Gastroesophageal sphincter (tissue), 4 donors: ENCODE measurements around the gene ERO1A. TPM values are rescaled to one million over a fixed set of nuclear protein-coding genes. Genes with fewer than 3 reads are reported as not detected.

Experiments
- ATAC-seq: fragments of 150-250 bp; one replicate; pipeline ENCODE4 v1.9.1; 2016; ENCODE audit warnings: mild to moderate bottlenecking, moderate library complexity
- H3K27ac ChIP-seq, 4 donors: fragments of 200-600 bp; sonication (generic) in 3 of 4; 1 replicate in 3 of 4; 2 replicates in 1 of 4; pipeline ENCODE4 v1.5.1; 2016 to 2019
- H3K27me3 ChIP-seq: fragments of 200-600 bp; sonication (generic); one replicate; pipeline ENCODE4 v1.5.1; 2019
- H3K36me3 ChIP-seq, 2 donors: fragments of 200-600 bp; sonication (generic); one replicate each; pipeline ENCODE4 v1.5.1; 2019; ENCODE audit warnings: control low read depth in 1 of 2
- H3K4me1 ChIP-seq, 3 donors: fragments of 200-600 bp; sonication (generic); 1 replicate in 2 of 3; 2 replicates in 1 of 3; pipeline ENCODE4 v1.5.1; 2016 to 2019; ENCODE audit warnings: control low read depth in 2 of 3
- H3K4me3 ChIP-seq, 2 donors: fragments of 200-600 bp; sonication (generic); one replicate each; pipeline ENCODE4 v1.5.1; 2019; ENCODE audit warnings: mild to moderate bottlenecking in 1 of 2, moderate library complexity in 1 of 2
- H3K9me3 ChIP-seq, 3 donors: fragments of 200-600 bp; sonication (generic); one replicate each; pipeline ENCODE4 v1.5.1; 2017 to 2019; ENCODE audit warnings: control low read depth in 2 of 3
- CTCF ChIP-seq, 4 experiments: fragments of 200-600 bp in 2 of 4; fragments of 450-650 bp in 2 of 4; sonication (generic) in 1 of 4; IDR thresholded peaks; one replicate each; pipeline ENCODE4 v1.5.1; 2017 to 2019; ENCODE audit warnings: antibody characterized with exemption in 4 of 4, mild to moderate bottlenecking in 2 of 4, moderate library complexity in 2 of 4
- EP300 ChIP-seq: sonication (generic); formaldehyde crosslinking; IDR thresholded peaks from one replicate; pipeline ENCODE4 v1.6.1; 2017; ENCODE audit warnings: antibody characterized with exemption, mild to moderate bottlenecking
- POLR2A ChIP-seq, 2 donors: fragments of 450-650 bp; IDR thresholded peaks; one replicate each; pipeline ENCODE4 v1.6.1; 2017; ENCODE audit warnings: antibody characterized with exemption in 2 of 2, mild to moderate bottlenecking in 2 of 2, moderate library complexity in 1 of 2
- POLR2AphosphoS5 ChIP-seq: sonication (generic); formaldehyde crosslinking; IDR thresholded peaks from one replicate; pipeline ENCODE4 v1.6.1; 2017; ENCODE audit warnings: antibody characterized with exemption
- WGBS, 2 donors: methylation state at CpG; one replicate each; pipeline ENCODE4 v1.1.5; 2018; ENCODE audit warnings: low coverage in 1 of 2; 5-methylcytosine and 5-hydroxymethylcytosine counted together
- total RNA-seq, 4 donors: library from RNA; depleted of rRNA; stranded (reverse); fragments of >200 nt; gene quantifications; one replicate each; pipeline ENCODE4 v1.1.0, GENCODE V29; 2016

Gene ERO1A
- total RNA-seq, 4 donors from 2014 or later, result 41.9 to 55.1 (median 45.3) TPM

- Histone ChIP-seq H3K4me1 (no peaks in the 10 kb centered on the region), H3K27ac (no peak overlapping the region), H3K36me3 (peaks cover 0 to 58% of the 10 kb centered on the region in 2 donors), H3K4me3 (no peak overlapping the region), H3K9me3 (no peaks in the 10 kb centered on the region), H3K27me3 (no peaks in the 10 kb centered on the region)
- no peak for TF ChIP-seq EP300
- TF ChIP-seq CTCF (IDR thresholded peaks at IDR 0.05), result no peak
- no peak for TF ChIP-seq POLR2A (IDR thresholded peaks at IDR 0.05)
- ATAC-seq, result no peak
Measured at GRCh38 chr14:52656905-52657304, 38.5 kb downstream of the ERO1A start.

- WGBS, 2 donors, result 80 to 89% methylated on average over 3 of the region's 6 CpGs
Measured at GRCh38 chr14:52650774-52651173, 44.6 kb downstream of the ERO1A start.

GRCh38 chr14:52649511-52649910 lies 45.8 kb downstream of the ERO1A start:
- Histone ChIP-seq H3K4me3 (no peak overlapping the region), H3K36me3 (peaks cover 0 to 66% of the 10 kb centered on the region in 2 donors), H3K4me1 (no peaks in the 10 kb centered on the region), H3K27ac (no peak overlapping the region), H3K9me3 (no peaks in the 10 kb centered on the region), H3K27me3 (no peaks in the 10 kb centered on the region)
- 89 to 100% methylated on average over 1 of the region's 1 CpG for WGBS, 2 donors
- no peak for TF ChIP-seq POLR2A (IDR thresholded peaks at IDR 0.05)
- TF ChIP-seq CTCF (IDR thresholded peaks at IDR 0.05), result no peak
- no peak for TF ChIP-seq POLR2AphosphoS5
- TF ChIP-seq EP300, result no peak
- no peak for ATAC-seq

More at GRCh38 chr14:52650774-52651173, 44.6 kb downstream of the ERO1A start:
- Histone ChIP-seq H3K27me3 (no peaks in the 10 kb centered on the region), H3K36me3 (peaks cover 0 to 66% of the 10 kb centered on the region in 2 donors), H3K4me1 (no peaks in the 10 kb centered on the region), H3K4me3 (no peak overlapping the region), H3K27ac (no peak overlapping the region), H3K9me3 (no peaks in the 10 kb centered on the region)
- no peak for ATAC-seq
- no peak for TF ChIP-seq POLR2A (IDR thresholded peaks at IDR 0.05)
- no peak for TF ChIP-seq POLR2AphosphoS5
- no peak for TF ChIP-seq EP300
- TF ChIP-seq CTCF (IDR thresholded peaks at IDR 0.05), result no peak

GRCh38 chr14:52641745-52642144 lies 53.6 kb downstream of the ERO1A start:
- TF ChIP-seq EP300, result no peak
- TF ChIP-seq POLR2A (IDR thresholded peaks at IDR 0.05), result no peak
- no peak for TF ChIP-seq CTCF (IDR thresholded peaks at IDR 0.05)
- TF ChIP-seq POLR2AphosphoS5, result no peak
- no peak overlapping the region for H3K4me3 ChIP-seq
- no peaks in the 10 kb centered on the region for H3K27me3 ChIP-seq
- H3K9me3 ChIP-seq, result peaks cover 0 to 4% (median 0%) of the 10 kb centered on the region in 3 donors
- 95 to 100% methylated on average over 1 of the region's 1 CpG for WGBS, 2 donors
- H3K36me3 ChIP-seq, result peaks cover 0 to 64% of the 10 kb centered on the region in 2 donors
- H3K4me1 ChIP-seq, result no peaks in the 10 kb centered on the region
- ATAC-seq, result no peak
- no peak overlapping the region for H3K27ac ChIP-seq

GRCh38 chr14:52640137-52640536 lies 55.2 kb downstream of the ERO1A start:
- Histone ChIP-seq H3K27me3 (no peaks in the 10 kb centered on the region), H3K27ac (no peak overlapping the region), H3K36me3 (peaks cover 0 to 49% of the 10 kb centered on the region in 2 donors), H3K4me3 (no peak overlapping the region), H3K4me1 (no peaks in the 10 kb centered on the region), H3K9me3 (peaks cover 0 to 4% (median 0%) of the 10 kb centered on the region in 3 donors)
- TF ChIP-seq POLR2AphosphoS5 (no peak), CTCF (IDR thresholded peaks at IDR 0.05) (no peak), POLR2A (IDR thresholded peaks at IDR 0.05) (no peak), EP300 (no peak)
- WGBS, 2 donors, result 80 to 98% methylated on average over 3 to 4 of the region's 4 CpGs
- no peak for ATAC-seq
